ENCODE results near the gene FSD1L. TPM values are rescaled to one million over a fixed set of nuclear protein-coding genes. Genes with fewer than 3 reads are reported as not detected.

The FSD1L gene
- total RNA-seq, 1 donor from 2014 or later, result 19.8 TPM

GRCh38 chr9:105443121-105443520, 4.7 kb upstream of the FSD1L start:
- Mint-ChIP-seq H3K4me1 (peaks cover 10% of the 10 kb centered on the region), H3K27me3 (ENCODE audit: insufficient read depth, low read depth) (no peaks in the 10 kb centered on the region)
- no peak overlapping the region for H3K9ac ChIP-seq

GRCh38 chr9:105444130-105444529, 3.7 kb upstream of the FSD1L start:
- no peak for DNase-seq (ENCODE audit: low spot score)
- peaks cover 16% of the 10 kb centered on the region for H3K4me1 Mint-ChIP-seq
- no peak overlapping the region for H3K4me3 Mint-ChIP-seq
- H3K9me3 Mint-ChIP-seq, result no peaks in the 10 kb centered on the region
- Histone ChIP-seq H2AFZ (replicated peaks) (peak overlapping the region; percentile 50), H3K27ac (no peak overlapping the region), H3K4me2 (no peak overlapping the region), H3K36me3 (no peaks in the 10 kb centered on the region), H4K20me1 (ENCODE audit: low read depth) (peaks cover 1% of the 10 kb centered on the region), H3K27me3 (no peaks in the 10 kb centered on the region), H3K4me1 (peaks cover 2% of the 10 kb centered on the region), H3K4me3 (no peak overlapping the region), H3K79me2 (ENCODE audit: low read depth) (peaks cover 9% of the 10 kb centered on the region), H3K9me3 (ENCODE audit: low read depth) (no peaks in the 10 kb centered on the region), H3K9ac (no peak overlapping the region), H3F3A (ENCODE audit: low read depth) (peaks cover 17% of the 10 kb centered on the region)
- H3K27me3 Mint-ChIP-seq (ENCODE audit: insufficient read depth, low read depth), result no peaks in the 10 kb centered on the region
- H3K27ac Mint-ChIP-seq, result no peak overlapping the region
- TF ChIP-seq CTCF (IDR thresholded peaks at IDR 0.05) (no peak), EZH2 (IDR thresholded peaks at IDR 0.05) (no peak), EZH2phosphoT487 (IDR thresholded peaks at IDR 0.05) (no peak)
- no peaks in the 10 kb centered on the region for H3K36me3 Mint-ChIP-seq

More at GRCh38 chr9:105443121-105443520, 4.7 kb upstream of the FSD1L start:
- Histone ChIP-seq H3K27me3 (no peaks in the 10 kb centered on the region), H4K20me1 (ENCODE audit: low read depth) (no peaks in the 10 kb centered on the region), H3K9me3 (ENCODE audit: low read depth) (no peaks in the 10 kb centered on the region), H3K27ac (no peak overlapping the region), H3K4me3 (no peak overlapping the region), H2AFZ (replicated peaks) (no peak overlapping the region), H3K36me3 (no peaks in the 10 kb centered on the region), H3K4me2 (no peak overlapping the region), H3F3A (ENCODE audit: low read depth) (peaks cover 7% of the 10 kb centered on the region), H3K4me1 (no peaks in the 10 kb centered on the region), H3K79me2 (ENCODE audit: low read depth) (no peaks in the 10 kb centered on the region)
- no peak for DNase-seq (ENCODE audit: low spot score)
- peak overlapping the region; percentile 54 for H3K27ac Mint-ChIP-seq
- H3K9me3 Mint-ChIP-seq, result no peaks in the 10 kb centered on the region
- H3K4me3 Mint-ChIP-seq, result no peak overlapping the region
- no peaks in the 10 kb centered on the region for H3K36me3 Mint-ChIP-seq
- TF ChIP-seq EZH2 (IDR thresholded peaks at IDR 0.05) (no peak), CTCF (IDR thresholded peaks at IDR 0.05) (no peak)

GRCh38 chr9:105445203-105445881, 2.5 kb upstream of the FSD1L start:
- no peaks in the 10 kb centered on the region for H3K9me3 ChIP-seq (ENCODE audit: low read depth)
- Mint-ChIP-seq H3K27ac (no peak overlapping the region), H3K9me3 (no peaks in the 10 kb centered on the region), H3K4me1 (peaks cover 26% of the 10 kb centered on the region), H3K4me3 (no peak overlapping the region), H3K27me3 (ENCODE audit: insufficient read depth, low read depth) (no peaks in the 10 kb centered on the region), H3K36me3 (no peaks in the 10 kb centered on the region)
- H3K27me3 ChIP-seq, result no peaks in the 10 kb centered on the region
- H3K79me2 ChIP-seq (ENCODE audit: low read depth), result peaks cover 22% of the 10 kb centered on the region
- no peaks in the 10 kb centered on the region for H3K36me3 ChIP-seq
- no peak overlapping the region for H3K9ac ChIP-seq
- H3K27ac ChIP-seq, result no peak overlapping the region
- no peak for TF ChIP-seq EZH2 (IDR thresholded peaks at IDR 0.05)
- no peak for TF ChIP-seq EZH2phosphoT487 (IDR thresholded peaks at IDR 0.05)
- no peak for TF ChIP-seq CTCF (IDR thresholded peaks at IDR 0.05)
- DNase-seq (ENCODE audit: low spot score), result no peak
- H3K4me1 ChIP-seq, result peaks cover 13% of the 10 kb centered on the region
- no peak overlapping the region for H3K4me3 ChIP-seq
- peaks cover 23% of the 10 kb centered on the region for H3F3A ChIP-seq (ENCODE audit: low read depth)
- H2AFZ ChIP-seq (replicated peaks), result peak overlapping the region; percentile 3
- peaks cover 13% of the 10 kb centered on the region for H4K20me1 ChIP-seq (ENCODE audit: low read depth)
- H3K4me2 ChIP-seq, result no peak overlapping the region

Measured in neural progenitor cell (in vitro differentiated cells).